HG02938 (cell line): ENCODE results near the gene ARHGAP22.

Source experiments
- ATAC-seq: cut with Tn5 transposase; IDR thresholded peaks from one replicate; pipeline ENCODE4 v1.9.1; 2021; ENCODE audit warnings: mild to moderate bottlenecking, moderate library complexity; ENCODE audit not compliant: unreplicated experiment

The ARHGAP22 gene

GRCh38 chr10:48406204-48406603 lies 198.7 kb downstream of the ARHGAP22 start:
- no peak for ATAC-seq

GRCh38 chr10:48404646-48405045 lies 200.2 kb downstream of the ARHGAP22 start:
- ATAC-seq: no peak

DNA sequence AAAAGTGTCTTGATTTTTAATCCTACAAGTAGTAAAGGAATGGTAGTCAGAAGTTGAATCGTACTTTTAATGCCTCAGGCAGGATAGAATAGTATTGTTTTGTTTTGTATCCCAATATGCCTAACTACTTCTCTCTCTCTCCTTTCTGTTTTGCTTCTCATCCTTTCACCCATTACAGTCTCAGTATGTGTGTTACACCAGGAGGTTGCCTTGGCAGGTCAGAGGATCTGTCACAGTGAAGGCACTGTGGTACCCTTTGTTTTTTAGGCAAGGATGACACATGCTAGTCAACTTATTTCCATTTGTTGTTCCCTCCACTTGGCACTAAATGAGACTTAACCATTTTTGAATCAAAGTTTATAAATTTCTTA lies 204.0 kb downstream of the ARHGAP22 start:
- ATAC-seq: no peak

GRCh38 chr10:48400129-48400849 lies 204.6 kb downstream of the ARHGAP22 start:
- ATAC-seq: no peak

DNA sequence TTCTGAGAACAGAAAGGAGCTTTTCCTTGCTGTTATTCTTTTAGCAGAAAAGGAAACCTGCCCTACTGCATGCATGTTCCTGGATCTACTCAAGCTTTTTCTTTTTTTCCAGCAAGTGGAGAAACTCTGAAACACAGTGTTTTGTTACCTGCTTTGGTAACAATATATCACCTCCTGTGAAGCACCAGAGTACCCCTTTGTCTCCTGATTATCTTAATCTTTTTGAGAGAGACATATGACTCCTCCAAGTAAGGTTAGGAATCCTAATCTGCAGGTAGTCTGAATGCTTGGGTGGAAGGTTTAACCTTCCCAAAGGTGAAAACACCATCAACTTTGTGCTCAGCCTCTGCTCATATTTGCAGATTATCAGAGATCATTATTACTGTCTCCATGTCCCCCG lies 205.3 kb downstream of the ARHGAP22 start:
- no peak for ATAC-seq

GRCh38 chr10:48399056-48399541 lies 205.8 kb downstream of the ARHGAP22 start:
- no peak for ATAC-seq

DNA sequence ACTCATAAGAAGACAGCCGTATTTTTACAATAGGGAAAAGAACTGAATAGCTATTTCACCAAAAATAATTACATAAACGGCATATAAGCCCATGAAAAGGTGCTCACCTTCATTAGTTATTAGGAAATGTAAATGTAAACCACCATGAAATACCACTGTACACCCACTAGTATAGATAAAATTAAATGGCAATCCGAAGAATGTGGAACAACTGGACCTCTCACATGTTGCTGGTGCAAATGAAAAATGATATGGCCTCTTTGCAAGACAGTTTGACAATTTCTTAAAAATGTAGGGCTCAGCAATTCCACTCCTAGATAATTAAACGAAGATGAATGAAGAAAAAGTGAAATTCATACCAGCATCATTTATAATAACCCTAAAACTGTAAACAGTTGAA lies 206.6 kb downstream of the ARHGAP22 start:
- ATAC-seq: no peak
